PC-9 (cell line): ENCODE results near the gene LMO4. TPM values are rescaled to one million over a fixed set of nuclear protein-coding genes. Genes with fewer than 3 reads are reported as not detected.

Source experiments
- BruUV-seq: library from RNA; stranded (reverse); fragments of 400-500 nt; replicated peaks from 2 replicates; lab custom pipeline; 2021; lab: Mats Ljungman, UMichigan
- CTCF ChIA-PET: fragments of 300-600 bp; sonication (Branson Sonifier 250); formaldehyde crosslinking; loops from one replicate; lab custom pipeline; 2022; ENCODE audit warnings: antibody characterized with exemption; lab: Charles Lee
- POLR2A ChIA-PET: fragments of 300-600 bp; sonication (Branson Sonifier 250); formaldehyde crosslinking; loops from one replicate; lab custom pipeline; 2022; ENCODE audit warnings: antibody characterized with exemption; ENCODE audit not compliant: unreplicated experiment; lab: Charles Lee
- DNase-seq, 2 experiments: peaks; one replicate each; pipeline versions ENCODE4 v3.0.0 to v3.0.0-alpha.2; 2015 to 2022; ENCODE audit warnings: mixed read lengths in 1 of 2
- H2AFZ ChIP-seq: fragments of 200-600 bp; sonication (generic); 2 replicates; pipeline ENCODE4 v1.8.1; 2017; ENCODE audit warnings: antibody characterized with exemption
- H3F3A ChIP-seq: fragments of 200-600 bp; sonication (generic); 2 replicates; pipeline ENCODE4 v1.8.1; 2017; ENCODE audit warnings: antibody characterized with exemption, mild to moderate bottlenecking, low read depth; ENCODE audit not compliant: insufficient read depth
- H3K27ac ChIP-seq: fragments of 200-600 bp; sonication (generic); 2 replicates; pipeline ENCODE4 v1.6.1; 2016; ENCODE audit warnings: mixed run types
- H3K27me3 ChIP-seq: fragments of 200-600 bp; sonication (generic); 2 replicates; pipeline ENCODE4 v1.6.1; 2016; ENCODE audit warnings: low read depth, mixed run types; ENCODE audit not compliant: insufficient read depth
- H3K36me3 ChIP-seq: fragments of 200-600 bp; sonication (generic); 2 replicates; pipeline ENCODE4 v1.6.1; 2016; ENCODE audit warnings: low read depth, mixed run types
- H3K4me1 ChIP-seq: fragments of 200-600 bp; sonication (generic); replicated peaks from 2 replicates; pipeline ENCODE4 v1.6.1; 2016; ENCODE audit warnings: mixed run types; ENCODE audit not compliant: insufficient read depth
- H3K4me2 ChIP-seq: fragments of 200-600 bp; sonication (generic); 2 replicates; pipeline ENCODE4 v1.6.1; 2017; ENCODE audit warnings: mixed run types
- H3K4me3 ChIP-seq: fragments of 200-600 bp; sonication (generic); 2 replicates; pipeline ENCODE4 v1.6.1; 2016; ENCODE audit warnings: mixed run types
- H3K79me2 ChIP-seq: fragments of 200-600 bp; sonication (generic); 2 replicates; pipeline ENCODE4 v1.6.1; 2017; ENCODE audit warnings: low read depth, mixed run types
- H3K9me2 ChIP-seq: fragments of 200-600 bp; sonication (generic); 2 replicates; pipeline ENCODE4 v1.8.1; 2017; ENCODE audit warnings: mild to moderate bottlenecking; ENCODE audit not compliant: insufficient read depth
- H3K9me3 ChIP-seq: fragments of 200-600 bp; sonication (generic); 2 replicates; pipeline ENCODE4 v1.8.1; 2016; ENCODE audit warnings: low read depth; ENCODE audit not compliant: insufficient read depth
- H4K20me1 ChIP-seq: fragments of 200-600 bp; sonication (generic); 2 replicates; pipeline ENCODE4 v1.8.1; 2017; ENCODE audit not compliant: insufficient read depth
- EZH2 ChIP-seq: fragments of 200-600 bp; sonication (generic); IDR thresholded peaks from 2 replicates; pipeline ENCODE4 v1.8.0; 2017; ENCODE audit warnings: antibody characterized with exemption, low read depth
- intact Hi-C: fragments of 100-400 bp; cut with micrococcal nuclease; formaldehyde crosslinking; loops from one replicate; pipeline ENCODE4 v1.10.0; 2022; ENCODE audit not compliant: unreplicated experiment
- total RNA-seq: library from RNA; stranded (reverse); gene quantifications from 2 replicates; pipeline ENCODE4 v1.2.3, GENCODE V29; 2021
- TF ChIP-seq, protein P1 (sequence below): fragments of 200-600 bp; sonication (generic); conservative IDR thresholded peaks from 2 replicates; pipeline ENCODE4 v1.6.1; 2017; ENCODE audit warnings: mixed run types, antibody characterized with exemption, mild to moderate bottlenecking, moderate library complexity

The LMO4 gene
- total RNA-seq, 1 experiment from 2014 or later: 47.7 TPM

DNA sequence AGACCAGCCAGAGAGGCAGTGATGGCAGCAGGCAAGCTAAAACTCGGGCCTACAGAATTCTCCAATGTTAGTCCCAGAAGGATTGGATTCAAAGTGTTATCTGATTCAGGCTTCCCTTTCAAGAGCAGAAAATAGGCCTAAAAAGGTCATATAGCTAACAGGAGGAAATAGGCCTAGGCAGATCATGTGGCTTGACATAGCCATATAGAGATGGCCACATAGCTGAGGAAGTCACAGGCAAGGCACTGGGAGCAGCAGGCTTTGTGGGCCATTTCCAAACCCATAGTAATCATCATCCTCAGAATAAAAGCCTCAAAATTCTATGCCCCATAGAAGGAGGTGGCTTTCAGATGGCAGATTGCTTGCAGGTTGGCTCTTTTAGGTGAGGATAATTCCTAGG is 29.0 kb upstream of the LMO4 start:
- Histone ChIP-seq H3K79me2 (no peaks in the 10 kb centered on the region), H3K27me3 (no peaks in the 10 kb centered on the region), H3K4me3 (no peak overlapping the region), H3K27ac (no peak overlapping the region), H3K9me2 (no peaks in the 10 kb centered on the region), H3K4me2 (no peak overlapping the region), H3K36me3 (no peaks in the 10 kb centered on the region), H3K9me3 (no peaks in the 10 kb centered on the region), H4K20me1 (no peaks in the 10 kb centered on the region), H3K4me1 (no peaks in the 10 kb centered on the region), H2AFZ (no peak overlapping the region), H3F3A (no peaks in the 10 kb centered on the region)
- POLR2A ChIA-PET: interaction anchor here (0.6 kb wide), 1 partner anchor 595 kb away, joined by 3 read pairs; no protein-coding TSS in a partner anchor
- intact Hi-C loops: loop anchor here (10.0 kb wide), 1 partner anchor 765 kb away; no protein-coding TSS in a partner anchor
- BruUV-seq: no TSS peak
- CTCF ChIA-PET: no interaction called here
- TF ChIP-seq, protein P1, sequence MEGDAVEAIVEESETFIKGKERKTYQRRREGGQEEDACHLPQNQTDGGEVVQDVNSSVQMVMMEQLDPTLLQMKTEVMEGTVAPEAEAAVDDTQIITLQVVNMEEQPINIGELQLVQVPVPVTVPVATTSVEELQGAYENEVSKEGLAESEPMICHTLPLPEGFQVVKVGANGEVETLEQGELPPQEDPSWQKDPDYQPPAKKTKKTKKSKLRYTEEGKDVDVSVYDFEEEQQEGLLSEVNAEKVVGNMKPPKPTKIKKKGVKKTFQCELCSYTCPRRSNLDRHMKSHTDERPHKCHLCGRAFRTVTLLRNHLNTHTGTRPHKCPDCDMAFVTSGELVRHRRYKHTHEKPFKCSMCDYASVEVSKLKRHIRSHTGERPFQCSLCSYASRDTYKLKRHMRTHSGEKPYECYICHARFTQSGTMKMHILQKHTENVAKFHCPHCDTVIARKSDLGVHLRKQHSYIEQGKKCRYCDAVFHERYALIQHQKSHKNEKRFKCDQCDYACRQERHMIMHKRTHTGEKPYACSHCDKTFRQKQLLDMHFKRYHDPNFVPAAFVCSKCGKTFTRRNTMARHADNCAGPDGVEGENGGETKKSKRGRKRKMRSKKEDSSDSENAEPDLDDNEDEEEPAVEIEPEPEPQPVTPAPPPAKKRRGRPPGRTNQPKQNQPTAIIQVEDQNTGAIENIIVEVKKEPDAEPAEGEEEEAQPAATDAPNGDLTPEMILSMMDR: no peak
- no peak for TF ChIP-seq EZH2
- DNase-seq: no peak

GRCh38 chr1:87300628-87301027 is 28.1 kb upstream of the LMO4 start:
- Histone ChIP-seq H3K27ac (no peak overlapping the region), H3K9me3 (no peaks in the 10 kb centered on the region), H2AFZ (no peak overlapping the region), H3K36me3 (no peaks in the 10 kb centered on the region), H3K9me2 (no peaks in the 10 kb centered on the region), H3K4me2 (no peak overlapping the region), H3K79me2 (no peaks in the 10 kb centered on the region), H3K4me3 (no peak overlapping the region), H3K4me1 (no peaks in the 10 kb centered on the region), H4K20me1 (no peaks in the 10 kb centered on the region), H3F3A (no peaks in the 10 kb centered on the region), H3K27me3 (no peaks in the 10 kb centered on the region)
- no peak for DNase-seq
- TF ChIP-seq, protein P1: no peak
- TF ChIP-seq EZH2: no peak
- CTCF ChIA-PET: no interaction called here
- POLR2A ChIA-PET: no interaction called here
- no TSS peak for BruUV-seq
- intact Hi-C loops: no loop called here

GRCh38 chr1:87305151-87305550 is 23.5 kb upstream of the LMO4 start:
- no peak for TF ChIP-seq EZH2
- TF ChIP-seq, protein P1: no peak
- no peaks in the 10 kb centered on the region for H3K36me3 ChIP-seq
- no peaks in the 10 kb centered on the region for H3K9me2 ChIP-seq
- ChIA-PET CTCF (no interaction called here), POLR2A (no interaction called here)
- H3K79me2 ChIP-seq: no peaks in the 10 kb centered on the region
- no peak overlapping the region for H2AFZ ChIP-seq
- no peaks in the 10 kb centered on the region for H4K20me1 ChIP-seq
- no peak overlapping the region for H3K27ac ChIP-seq
- intact Hi-C loops: no loop called here
- no peaks in the 10 kb centered on the region for H3K4me1 ChIP-seq
- BruUV-seq: no TSS peak
- no peaks in the 10 kb centered on the region for H3K27me3 ChIP-seq
- no peak for DNase-seq
- no peak overlapping the region for H3K4me2 ChIP-seq
- no peak overlapping the region for H3K4me3 ChIP-seq
- no peaks in the 10 kb centered on the region for H3K9me3 ChIP-seq
- H3F3A ChIP-seq: no peaks in the 10 kb centered on the region
